Transverse colon (tissue), 3 donors: Measurements from ENCODE around the gene GCC1.

Source experiments
- EP300 ChIP-seq: sonication (generic); formaldehyde crosslinking; IDR thresholded peaks from one replicate; pipeline ENCODE4 v1.6.1; 2017; ENCODE audit warnings: antibody characterized with exemption, low read depth
- TF ChIP-seq, protein P1 (sequence below), 5 experiments: fragments of 200-600 bp in 3 of 5; fragments of 450-650 bp in 2 of 5; sonication (generic) in 3 of 5; IDR thresholded peaks; 1 replicate in 2 of 5; 2 replicates in 3 of 5; pipeline ENCODE4 v1.5.1; 2016 to 2017; ENCODE audit warnings: antibody characterized with exemption in 5 of 5, inconsistent platforms in 3 of 5, mild to moderate bottlenecking in 2 of 5, moderate library complexity in 1 of 5

DNA sequence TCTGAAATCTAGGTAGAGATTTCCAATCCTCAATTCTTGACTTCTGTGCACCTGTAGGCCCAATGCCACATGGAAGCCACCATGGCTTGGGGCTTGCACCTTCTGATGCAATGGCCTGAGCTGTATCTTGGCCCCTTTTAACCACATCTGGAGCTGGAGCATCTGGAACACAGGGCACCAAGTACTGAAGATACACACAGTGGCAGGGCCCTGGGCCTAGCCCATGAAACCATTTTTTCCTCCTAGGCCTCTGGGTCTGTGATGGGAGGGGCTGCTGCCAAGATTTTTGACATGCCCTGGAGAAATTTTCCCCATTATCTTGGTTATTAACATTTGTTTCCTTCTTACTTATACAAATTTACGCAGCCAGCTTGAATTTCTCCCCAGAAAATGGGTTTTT, 39.1 kb downstream of the GCC1 start:
- TF ChIP-seq, protein P1, sequence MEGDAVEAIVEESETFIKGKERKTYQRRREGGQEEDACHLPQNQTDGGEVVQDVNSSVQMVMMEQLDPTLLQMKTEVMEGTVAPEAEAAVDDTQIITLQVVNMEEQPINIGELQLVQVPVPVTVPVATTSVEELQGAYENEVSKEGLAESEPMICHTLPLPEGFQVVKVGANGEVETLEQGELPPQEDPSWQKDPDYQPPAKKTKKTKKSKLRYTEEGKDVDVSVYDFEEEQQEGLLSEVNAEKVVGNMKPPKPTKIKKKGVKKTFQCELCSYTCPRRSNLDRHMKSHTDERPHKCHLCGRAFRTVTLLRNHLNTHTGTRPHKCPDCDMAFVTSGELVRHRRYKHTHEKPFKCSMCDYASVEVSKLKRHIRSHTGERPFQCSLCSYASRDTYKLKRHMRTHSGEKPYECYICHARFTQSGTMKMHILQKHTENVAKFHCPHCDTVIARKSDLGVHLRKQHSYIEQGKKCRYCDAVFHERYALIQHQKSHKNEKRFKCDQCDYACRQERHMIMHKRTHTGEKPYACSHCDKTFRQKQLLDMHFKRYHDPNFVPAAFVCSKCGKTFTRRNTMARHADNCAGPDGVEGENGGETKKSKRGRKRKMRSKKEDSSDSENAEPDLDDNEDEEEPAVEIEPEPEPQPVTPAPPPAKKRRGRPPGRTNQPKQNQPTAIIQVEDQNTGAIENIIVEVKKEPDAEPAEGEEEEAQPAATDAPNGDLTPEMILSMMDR (IDR thresholded peaks at IDR 0.05), result no peak
- TF ChIP-seq EP300, result no peak
